ENCODE measurements around the gene ILF3. TPM values are rescaled to one million over a fixed set of nuclear protein-coding genes. Genes with fewer than 3 reads are reported as not detected.

ILF3 gene
- total RNA-seq, 1 donor from 2014 or later, result 125 TPM

DNA sequence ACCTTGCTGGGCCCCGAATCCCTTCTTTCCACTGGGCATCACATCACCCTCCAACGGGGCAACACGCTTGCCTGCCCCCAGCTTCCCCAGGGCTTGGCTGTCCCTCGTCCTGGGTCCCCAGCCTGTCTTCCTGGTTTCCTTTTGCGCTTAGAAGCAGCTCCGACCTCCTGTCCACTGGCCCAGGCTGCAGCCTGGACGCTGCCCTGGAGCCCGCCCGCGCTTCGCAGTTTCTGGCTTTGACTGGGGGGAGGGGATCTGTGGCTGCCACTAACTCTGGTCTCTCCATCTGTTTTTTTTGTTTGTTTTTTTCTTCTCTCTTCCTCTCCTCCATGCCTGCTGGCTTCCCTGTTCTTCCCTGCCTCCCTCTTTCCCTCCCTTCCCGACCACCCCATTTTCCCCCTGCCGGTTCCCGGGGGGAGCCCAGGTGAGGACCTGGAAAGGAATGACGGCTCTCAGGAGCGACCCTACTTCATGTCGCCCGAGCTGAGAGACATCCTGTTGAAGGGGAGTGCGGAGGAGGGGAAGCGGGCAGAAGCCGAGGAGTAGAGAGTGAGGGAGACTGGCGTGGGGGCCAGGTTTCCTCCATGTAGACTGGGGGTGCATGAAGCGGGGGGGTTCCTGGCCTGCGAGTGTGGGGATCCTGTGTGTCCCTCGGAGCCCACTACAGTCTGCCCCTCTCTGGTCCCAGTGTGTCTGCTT is 11.5 kb upstream of the ILF3 start:
- no peak overlapping the region for H3K4me3 ChIP-seq (ENCODE audit: low read depth, low read length)
- no peak for DNase-seq (ENCODE audit: low read depth)
- TF ChIP-seq, protein P1, sequence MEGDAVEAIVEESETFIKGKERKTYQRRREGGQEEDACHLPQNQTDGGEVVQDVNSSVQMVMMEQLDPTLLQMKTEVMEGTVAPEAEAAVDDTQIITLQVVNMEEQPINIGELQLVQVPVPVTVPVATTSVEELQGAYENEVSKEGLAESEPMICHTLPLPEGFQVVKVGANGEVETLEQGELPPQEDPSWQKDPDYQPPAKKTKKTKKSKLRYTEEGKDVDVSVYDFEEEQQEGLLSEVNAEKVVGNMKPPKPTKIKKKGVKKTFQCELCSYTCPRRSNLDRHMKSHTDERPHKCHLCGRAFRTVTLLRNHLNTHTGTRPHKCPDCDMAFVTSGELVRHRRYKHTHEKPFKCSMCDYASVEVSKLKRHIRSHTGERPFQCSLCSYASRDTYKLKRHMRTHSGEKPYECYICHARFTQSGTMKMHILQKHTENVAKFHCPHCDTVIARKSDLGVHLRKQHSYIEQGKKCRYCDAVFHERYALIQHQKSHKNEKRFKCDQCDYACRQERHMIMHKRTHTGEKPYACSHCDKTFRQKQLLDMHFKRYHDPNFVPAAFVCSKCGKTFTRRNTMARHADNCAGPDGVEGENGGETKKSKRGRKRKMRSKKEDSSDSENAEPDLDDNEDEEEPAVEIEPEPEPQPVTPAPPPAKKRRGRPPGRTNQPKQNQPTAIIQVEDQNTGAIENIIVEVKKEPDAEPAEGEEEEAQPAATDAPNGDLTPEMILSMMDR (conservative IDR thresholded peaks at IDR 0.05; ENCODE audit: low read depth, low read length), result no peak

- no peak for DNase-seq (ENCODE audit: low read depth)
Measured at GRCh38 chr19:10643172-10643967, 10.8 kb upstream of the ILF3 start.

GRCh38 chr19:10643968-10644259 is 10.2 kb upstream of the ILF3 start:
- TF ChIP-seq, protein P1 (conservative IDR thresholded peaks at IDR 0.05; ENCODE audit: low read depth, low read length), result no peak
- no peak for DNase-seq (ENCODE audit: low read depth)
- no peak overlapping the region for H3K4me3 ChIP-seq (ENCODE audit: low read depth, low read length)

More at GRCh38 chr19:10643172-10643967, 10.8 kb upstream of the ILF3 start:
- TF ChIP-seq, protein P1 (conservative IDR thresholded peaks at IDR 0.05; ENCODE audit: low read depth, low read length), result no peak
- H3K4me3 ChIP-seq (ENCODE audit: low read depth, low read length), result no peak overlapping the region

- no peak overlapping the region for H3K4me3 ChIP-seq (ENCODE audit: low read depth, low read length)
- TF ChIP-seq, protein P1 (conservative IDR thresholded peaks at IDR 0.05; ENCODE audit: low read depth, low read length), result peak; percentile 88
- no peak for DNase-seq (ENCODE audit: low read depth)
Measured at GRCh38 chr19:10644260-10645007, 9.7 kb upstream of the ILF3 start.

DNA sequence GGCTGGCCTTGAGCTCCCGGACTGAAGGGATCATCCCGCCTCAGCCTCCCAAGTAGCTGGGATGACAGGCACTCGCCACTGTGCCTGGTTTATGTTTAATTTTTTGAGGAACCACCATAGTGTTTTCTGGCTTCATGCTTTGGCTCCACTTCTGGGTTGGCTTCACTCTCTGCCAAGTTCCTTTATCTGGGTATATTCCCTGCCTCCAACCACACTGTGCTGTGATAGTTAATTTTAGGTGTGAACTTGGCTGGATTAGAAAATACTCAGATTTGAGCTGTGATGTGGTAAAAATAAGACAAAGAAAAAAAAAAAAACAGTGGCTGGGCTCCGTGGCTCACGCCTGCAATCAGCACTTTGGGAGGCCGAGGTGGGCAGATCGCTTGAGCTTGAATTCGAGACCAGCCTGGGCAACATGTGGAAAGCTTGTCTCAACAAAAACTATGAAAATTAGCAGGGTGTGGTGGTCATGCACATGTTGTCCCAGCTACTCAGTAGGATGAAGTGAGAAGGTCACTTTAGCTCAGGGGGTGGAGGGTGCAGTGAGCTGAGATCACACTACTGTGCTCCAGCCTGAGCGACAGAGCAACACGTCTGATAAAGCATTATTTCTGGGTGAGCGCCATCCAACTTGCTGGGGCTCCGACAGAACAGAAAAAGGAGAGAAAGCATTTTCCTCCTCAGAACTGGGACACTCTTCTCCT is 7.5 kb upstream of the ILF3 start:
- TF ChIP-seq, protein P1 (conservative IDR thresholded peaks at IDR 0.05; ENCODE audit: low read depth, low read length), result no peak
- H3K4me3 ChIP-seq (ENCODE audit: low read depth, low read length), result no peak overlapping the region

DNA sequence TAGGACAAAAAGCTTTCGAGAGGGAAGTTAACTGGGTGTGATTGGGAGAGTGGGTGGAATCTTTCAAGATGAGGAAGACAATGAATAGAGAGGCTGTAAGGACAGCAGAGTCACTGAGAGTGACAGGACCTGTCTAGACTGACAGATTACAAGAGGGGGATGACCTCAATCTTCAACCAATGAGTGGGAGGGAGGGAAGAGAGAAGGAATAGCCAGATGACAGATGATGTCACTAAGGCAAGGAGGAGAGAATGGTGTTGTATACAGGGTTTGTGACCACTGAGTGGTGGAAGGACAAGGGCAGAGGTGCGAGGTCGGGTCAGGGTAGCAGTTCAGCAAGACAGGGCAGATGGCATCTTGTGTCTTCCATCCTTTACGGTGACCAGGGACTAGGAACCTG is 5.8 kb upstream of the ILF3 start:
- DNase-seq (ENCODE audit: low read depth), result no peak
- H3K4me3 ChIP-seq (ENCODE audit: low read depth, low read length), result no peak overlapping the region
- TF ChIP-seq, protein P1 (conservative IDR thresholded peaks at IDR 0.05; ENCODE audit: low read depth, low read length), result no peak

More for the DNA sequence above, 7.5 kb upstream of the ILF3 start:
- DNase-seq (ENCODE audit: low read depth), result no peak

Measured in epithelial cell of proximal tubule (primary cell).